Prostate gland (tissue), 2 donors: ENCODE data around the gene MON1B.

ENCODE experiments used
- CTCF ChIP-seq, 4 experiments: fragments of 200-600 bp in 2 of 4; fragments of 450-650 bp in 2 of 4; sonication (generic) in 2 of 4; IDR thresholded peaks; 1 replicate in 3 of 4; 2 replicates in 1 of 4; pipeline ENCODE4 v1.5.1; 2016 to 2019; ENCODE audit warnings: antibody characterized with exemption in 4 of 4, mild to moderate bottlenecking in 2 of 4, moderate library complexity in 2 of 4
- POLR2A ChIP-seq: fragments of 450-650 bp; IDR thresholded peaks from one replicate; pipeline ENCODE4 v1.6.1; 2016; ENCODE audit warnings: antibody characterized with exemption, mild to moderate bottlenecking

GRCh38 chr16:77214411-77215138 lies 23.6 kb downstream of the MON1B start:
- TF ChIP-seq CTCF (IDR thresholded peaks at IDR 0.05) = no peak
- no peak for TF ChIP-seq POLR2A
